ENCODE results near the gene IFT25.
A peak's percentile ranks its signal among the peaks of the same experiment; 100 is the strongest.

IFT25 gene

DNA sequence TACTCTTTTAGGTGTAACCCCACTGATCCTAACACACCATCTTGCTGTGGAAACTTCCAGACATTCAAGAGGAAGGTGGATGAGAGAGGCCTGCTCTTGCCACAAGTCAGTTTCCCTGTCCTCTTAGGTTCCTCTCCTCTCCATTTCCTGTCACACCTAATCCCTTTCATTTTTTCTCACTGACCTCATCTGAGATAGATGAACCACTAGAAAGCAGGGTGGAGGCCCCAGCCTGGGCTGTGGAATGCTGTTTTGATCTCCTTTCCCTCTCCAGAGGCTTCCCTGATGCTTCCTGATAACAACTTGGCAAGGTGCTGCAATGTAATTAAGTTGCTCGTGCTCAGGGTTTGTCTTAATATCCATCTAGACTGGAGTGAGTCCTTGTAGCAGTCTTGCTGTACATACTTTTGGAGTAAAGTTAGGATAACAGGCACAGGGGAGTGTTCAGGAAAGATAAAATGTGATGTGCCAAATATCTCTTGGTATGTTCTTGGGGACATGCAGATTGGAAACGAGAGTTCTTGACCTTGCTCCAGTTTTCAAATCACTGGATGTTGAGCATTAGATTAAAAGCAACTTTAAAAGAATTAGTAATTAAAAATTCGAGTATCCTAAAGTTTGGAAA, 11.8 kb upstream of the IFT25 start:
- peak; percentile 39 for DNase-seq (ENCODE audit: low read depth, low spot score)

DNA sequence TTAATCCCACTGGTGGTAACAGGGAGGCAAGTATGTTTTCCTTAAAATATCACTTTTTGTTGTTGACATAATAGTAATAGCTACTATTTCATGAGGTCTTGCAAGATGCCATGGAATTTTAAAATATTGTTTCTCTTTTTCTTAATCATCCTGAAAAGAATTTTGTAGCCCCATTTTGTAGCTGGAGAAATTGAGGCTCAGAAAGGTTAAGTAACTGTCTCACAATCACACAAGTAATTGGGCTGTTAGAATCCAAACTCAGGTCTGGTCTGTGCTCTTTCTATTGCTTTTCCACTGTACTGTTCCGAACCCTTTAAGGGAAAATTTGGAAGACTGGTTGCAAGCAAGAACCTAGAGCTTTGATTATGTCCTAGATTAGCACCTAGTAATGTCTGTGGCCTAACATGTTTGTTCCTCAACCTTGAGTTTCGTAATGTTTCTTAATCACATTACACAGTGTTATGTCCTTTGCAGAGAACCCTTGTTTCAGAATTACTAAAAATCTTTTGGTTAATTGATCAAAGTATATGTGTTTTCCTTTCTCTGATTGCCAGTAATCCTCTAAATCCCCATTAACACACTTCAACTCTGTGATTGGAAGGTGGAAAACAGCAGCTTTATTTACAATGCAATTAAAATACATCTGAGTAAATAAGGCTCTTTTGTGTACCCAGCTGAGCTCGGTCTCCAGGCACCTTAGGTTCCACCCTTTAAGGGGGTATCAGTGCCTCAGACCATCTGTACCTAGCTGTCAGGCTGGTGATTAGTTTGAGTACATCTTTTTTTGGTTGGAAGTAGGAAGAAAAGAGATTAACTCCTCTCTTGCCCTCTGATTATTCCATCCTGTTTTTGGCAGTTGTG, 11.0 kb upstream of the IFT25 start:
- no peak for DNase-seq (ENCODE audit: low read depth, low spot score)

DNA sequence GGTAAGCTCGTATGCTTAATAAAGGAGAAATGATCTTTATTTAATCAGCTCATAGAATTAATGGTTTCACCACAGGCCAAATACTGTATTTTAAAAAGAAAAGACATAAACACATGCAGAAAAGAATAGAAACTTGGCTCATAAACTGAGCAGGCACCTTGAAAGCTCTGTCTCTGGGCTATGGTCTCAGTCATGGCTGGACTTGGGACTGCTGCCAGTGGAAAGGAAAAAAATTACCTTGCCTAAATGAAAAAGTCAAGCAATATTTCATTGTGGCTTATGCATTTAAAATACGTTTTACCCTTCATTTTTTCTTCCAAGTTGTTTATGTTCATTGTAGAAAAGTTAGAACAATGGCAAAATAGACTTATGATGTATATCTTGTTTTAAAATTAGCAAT, 8.6 kb upstream of the IFT25 start:
- no peak for DNase-seq (ENCODE audit: low read depth, low spot score)

DNA sequence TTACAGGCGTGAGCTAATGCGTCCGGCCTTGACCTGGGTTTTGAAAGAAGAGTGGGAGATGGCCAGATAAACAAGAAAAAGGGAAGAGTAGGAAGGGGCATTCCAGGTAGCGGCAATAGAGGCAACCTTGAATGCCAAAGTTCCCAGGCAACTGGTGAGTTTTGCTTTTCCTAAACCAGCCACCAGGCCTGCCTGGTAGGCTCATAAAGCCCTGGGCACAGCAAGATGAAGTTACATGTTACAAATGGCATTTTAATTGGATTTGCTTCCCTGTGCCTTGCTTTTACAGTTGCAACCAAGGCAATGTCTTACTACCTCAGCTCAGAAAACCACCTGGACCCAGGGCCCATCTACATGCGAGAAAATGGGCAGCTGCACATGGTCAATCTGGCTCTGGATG, 6.2 kb upstream of the IFT25 start:
- no peak for DNase-seq (ENCODE audit: low read depth, low spot score)

DNA sequence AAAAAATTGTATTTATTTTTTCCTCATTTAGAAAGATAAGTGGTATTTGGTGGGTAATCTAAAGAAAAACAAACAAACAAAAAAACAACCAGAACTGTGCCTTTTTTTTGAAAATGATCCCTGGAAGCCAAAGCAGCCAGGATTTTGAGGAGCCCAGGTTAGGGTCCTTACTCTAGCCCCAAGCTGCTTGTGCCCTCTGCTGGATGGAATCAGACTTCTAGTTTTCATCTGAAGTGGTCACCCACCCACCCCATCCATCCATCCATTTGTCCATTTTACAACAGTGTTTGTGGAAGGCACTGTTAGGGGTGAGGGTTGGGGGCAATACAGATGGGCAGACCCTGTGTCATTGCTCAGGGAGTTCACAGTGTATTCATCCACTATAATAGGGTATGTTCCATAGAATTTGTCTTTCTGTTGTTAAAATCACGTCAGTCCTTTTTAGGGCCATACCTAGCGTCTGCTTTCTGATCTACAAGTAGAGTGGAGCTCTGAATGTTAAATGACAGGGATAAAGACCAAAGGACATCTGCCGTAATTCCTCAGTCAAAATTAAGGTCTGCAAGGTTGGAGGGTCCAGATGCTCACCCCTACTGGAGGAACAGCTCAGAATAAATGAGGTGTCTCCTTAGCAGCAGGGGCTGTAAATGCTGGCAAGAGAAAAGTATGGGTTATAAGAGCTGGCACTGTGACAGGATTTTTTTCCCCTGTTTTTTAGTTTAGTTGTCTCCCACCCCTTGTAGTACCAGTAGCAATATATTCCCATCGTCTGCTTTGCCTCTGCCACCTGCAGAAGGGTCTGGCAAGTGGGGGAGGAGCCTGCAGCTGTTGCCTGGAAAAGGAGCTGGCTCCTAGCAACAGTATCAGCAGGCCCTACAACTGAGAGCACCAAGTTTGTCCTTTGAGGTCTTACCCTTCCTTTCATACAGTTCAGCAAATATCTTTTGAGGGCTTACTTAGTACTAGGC, 3.8 kb upstream of the IFT25 start:
- peak; percentile 65 for DNase-seq (ENCODE audit: low read depth, low spot score)

DNA sequence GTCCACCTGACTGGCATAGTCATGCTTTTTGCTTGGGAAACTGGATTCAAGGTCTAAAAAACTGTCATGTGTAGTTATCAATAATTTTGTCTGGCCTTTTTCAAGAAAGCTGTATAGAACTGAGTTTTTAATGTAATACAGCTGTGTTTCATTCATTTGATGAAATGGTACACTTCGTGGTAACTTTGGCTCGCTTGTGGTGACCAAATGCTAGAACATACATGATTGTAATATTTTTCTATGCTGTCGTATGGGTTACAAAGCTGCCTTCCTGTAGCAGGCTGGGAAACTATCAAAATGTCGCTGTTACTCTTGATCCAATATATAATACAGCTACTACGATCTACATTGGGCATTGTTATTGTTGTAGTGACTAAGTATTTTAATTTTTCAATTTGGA, 2.8 kb upstream of the IFT25 start:
- no peak for DNase-seq (ENCODE audit: low read depth, low spot score)

DNA sequence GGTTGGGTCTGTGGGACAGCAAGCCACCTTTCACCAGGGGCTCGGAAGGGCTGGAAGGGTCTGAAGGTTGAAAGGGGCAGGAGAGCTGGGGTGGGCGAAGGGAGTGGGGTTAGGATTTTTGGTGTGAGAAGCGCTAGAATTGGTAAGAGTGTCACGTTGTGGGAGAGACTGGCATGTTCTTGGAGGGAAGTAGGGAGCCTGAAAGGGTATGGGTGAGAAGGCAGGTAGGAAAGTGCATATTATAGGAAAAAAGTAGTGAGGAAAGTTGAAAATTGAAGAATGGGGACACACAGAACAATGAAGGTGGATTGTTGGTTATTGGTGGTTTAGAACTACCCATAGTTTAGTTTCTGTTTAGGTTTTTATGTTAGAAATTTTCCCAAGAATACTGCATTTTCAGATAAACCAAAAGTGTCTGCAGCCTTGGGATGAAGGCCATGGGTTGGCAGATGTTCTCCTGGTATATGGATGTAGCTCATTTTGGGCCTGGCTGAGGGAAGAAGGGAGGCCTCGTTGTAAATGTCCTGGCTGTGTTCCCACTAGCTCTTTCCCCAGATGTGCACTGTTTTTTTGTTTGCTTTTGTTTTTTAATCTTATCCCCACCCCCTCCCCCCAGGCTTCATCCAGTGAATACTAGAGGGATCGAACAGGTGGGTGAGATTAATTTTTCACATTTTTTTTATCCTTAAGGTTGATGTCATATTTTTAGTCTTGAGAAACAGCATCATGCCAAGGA, 1.8 kb upstream of the IFT25 start:
- DNase-seq (ENCODE audit: low read depth, low spot score): no peak

DNA sequence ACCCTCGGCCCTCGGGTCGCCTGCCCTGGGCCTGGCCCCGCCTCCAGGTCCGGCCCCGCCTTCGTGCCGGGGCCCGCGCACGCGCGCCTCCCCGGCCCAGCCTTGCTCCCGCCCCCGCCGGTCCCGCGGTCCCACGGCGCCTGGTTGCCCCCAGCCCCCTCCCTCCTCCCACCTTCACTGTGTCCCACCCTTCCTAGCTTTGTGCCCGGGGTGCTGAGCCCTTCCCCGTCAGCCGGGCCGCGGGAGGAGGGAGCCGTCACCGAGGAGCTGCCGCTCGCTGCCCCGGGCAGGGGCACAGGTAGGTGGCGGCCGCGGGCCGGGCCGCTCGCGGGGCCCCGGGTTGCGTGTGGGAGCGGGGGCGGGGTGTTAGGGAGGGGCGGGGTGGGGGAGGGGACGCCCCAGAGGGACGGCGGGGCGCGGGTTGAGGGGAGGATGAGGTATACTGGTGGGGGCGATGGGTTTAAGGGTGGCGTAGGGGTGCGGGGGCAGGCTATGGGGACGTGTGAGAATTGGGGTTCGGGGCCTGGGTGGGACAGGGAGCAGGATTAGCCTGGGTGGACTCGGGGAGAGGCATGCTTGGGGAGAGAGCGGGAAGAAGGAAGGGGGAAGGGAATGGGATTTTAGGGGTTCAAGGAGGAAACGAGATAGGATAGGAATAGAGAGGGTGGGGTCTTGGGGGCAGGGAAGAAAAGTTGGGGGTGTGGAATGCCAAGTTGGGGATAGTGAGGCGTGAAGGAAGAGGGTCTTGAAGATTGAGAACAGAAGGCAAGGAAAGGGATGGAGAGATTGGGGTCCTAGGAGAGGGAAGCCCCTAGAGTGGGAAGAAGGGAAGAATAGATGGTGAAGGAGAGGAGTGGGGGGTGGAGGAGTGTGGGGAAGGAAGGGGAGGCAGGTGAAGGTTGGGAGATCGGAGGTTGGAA, 1.0 kb upstream of the IFT25 start, which contains the start of gene LRRC42:
Gene LRRC42, plus strand, starts transcription at position 99 of the 920 bp plus-strand sequence. CDS start 5,650 bp downstream, outside the sequence.
- no peak for DNase-seq (ENCODE audit: low read depth, low spot score)

DNA sequence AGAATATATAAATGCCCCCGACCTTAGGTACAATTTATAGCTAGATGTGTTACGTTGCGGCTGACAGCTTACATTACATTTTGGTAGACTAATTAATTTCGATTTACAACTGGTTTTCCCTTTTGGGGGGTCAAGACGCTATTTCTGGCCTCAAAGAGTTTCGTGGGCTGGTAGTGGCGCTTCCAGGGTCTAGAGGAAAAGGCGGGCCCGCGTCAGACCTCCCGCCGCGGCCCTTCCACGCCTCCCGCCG, 391 bp downstream of the IFT25 start:
- DNase-seq (ENCODE audit: low read depth, low spot score): no peak

DNA sequence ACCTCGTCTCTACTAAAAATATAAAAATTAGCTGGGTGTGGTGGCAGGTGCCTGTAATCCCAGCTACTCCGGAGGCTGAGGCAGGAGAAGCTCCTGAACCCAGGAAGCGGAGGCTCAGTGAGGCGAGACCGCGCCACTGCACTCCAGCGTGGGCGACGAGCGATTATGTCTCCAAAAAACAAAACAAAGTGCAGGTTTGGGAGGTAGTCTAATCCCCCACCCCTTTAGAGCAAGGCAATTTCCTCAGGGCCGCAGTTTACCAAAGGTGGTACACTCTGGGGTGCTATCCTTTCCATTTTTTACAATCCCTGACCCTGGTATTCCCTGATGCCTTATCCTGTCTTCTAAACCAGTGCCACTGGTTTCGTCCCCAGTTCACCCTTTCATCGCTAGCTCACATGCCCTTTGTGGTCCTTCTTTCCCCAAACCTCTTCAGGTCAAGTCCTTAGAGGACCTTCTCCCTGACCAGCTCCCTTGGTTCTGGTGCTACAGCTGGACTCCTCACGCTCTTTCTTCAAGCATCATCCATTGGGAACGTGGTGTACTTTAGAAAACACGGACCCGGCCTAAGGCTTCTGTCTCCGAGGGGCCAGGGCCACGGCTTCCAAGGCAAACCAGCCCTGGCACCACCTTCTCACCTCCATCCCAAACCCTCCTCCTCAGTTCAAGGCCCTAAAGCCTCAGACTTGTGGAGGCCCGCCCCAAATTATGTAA, 873 bp downstream of the IFT25 start:
- peak; percentile 31 for DNase-seq (ENCODE audit: low read depth, low spot score)

DNA sequence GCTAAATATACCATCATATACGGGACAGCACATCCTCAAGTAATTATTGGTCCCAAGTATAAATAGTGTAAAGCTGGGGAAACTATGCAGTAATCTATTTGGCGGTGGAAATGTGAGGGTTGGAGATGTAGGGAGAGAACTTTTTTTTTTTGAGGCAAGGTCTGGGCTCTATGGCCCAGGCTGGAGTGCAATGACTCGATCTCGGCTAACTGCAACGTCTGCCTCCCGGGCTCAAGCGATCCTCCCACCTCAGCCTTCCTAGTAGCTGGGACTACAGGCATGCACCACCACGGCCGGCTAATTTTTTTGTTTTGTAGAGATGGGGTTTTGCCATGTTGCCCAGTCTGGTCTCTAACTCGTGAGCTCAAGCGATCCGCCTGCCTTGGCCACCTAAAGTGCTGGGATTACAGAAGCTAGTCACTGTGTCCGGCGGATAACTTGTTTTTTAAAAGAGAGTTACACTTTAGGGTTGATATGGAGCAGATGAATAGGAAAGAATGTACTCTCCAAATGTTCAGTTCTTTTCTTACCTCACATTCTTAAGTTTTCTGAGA, 1.9 kb downstream of the IFT25 start:
- no peak for DNase-seq (ENCODE audit: low read depth, low spot score)

DNA sequence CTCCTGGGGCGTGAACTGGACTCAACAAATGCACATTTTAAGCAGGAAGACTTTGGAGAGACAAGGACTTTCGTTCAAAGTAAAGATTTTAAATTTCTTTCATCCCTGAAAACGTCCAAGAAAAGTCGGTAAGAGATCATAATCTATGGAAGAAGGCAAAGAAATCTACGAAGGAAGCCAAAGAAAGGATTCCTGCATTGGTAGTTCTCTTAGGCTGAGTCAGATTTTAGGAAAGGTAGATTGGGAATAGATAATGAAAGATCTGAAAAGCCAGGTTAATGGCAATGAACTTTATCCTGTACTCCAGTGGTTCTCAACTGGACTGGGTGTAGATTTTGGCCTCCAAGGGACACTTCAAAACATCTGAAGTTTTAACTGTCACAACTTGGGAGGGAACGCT, 2.4 kb downstream of the IFT25 start:
- no peak for DNase-seq (ENCODE audit: low read depth, low spot score)

DNA sequence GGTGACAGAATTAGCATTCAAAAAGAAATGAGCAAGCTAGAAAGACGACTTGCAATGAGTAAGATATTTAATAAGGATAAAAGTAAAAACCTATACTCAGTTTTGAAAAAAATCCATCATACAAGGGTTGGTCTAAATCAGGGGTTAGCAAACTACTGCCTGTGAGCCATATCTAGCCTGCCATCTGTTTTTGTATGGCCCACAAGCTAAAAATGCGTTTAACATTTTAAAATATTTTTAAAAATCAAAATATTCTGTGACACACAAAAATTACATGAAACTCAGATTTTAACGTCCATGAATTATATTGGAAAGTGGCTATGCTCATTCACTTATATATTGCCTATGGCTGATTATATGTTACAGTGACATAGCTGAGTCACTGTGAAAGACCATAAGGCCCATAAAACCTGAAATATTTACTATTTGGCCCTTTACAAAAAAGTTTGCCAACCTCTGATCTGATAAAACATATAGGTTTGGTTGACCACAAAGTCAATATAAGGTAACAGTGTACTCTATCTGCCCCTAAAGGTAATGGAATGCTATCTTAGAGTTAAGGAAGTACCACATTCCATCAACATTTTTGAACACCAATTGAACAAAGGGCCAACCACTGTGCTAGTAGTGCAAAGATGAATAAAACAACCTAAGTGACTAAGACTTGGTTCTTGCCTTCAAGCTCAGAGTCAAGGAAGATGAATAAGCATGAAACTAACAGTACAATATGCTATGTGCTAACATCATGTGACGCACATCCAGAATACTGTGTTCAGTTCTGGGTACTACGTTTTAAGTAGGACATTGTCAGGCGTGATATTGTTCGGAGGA, 3.2 kb downstream of the IFT25 start:
- no peak for DNase-seq (ENCODE audit: low read depth, low spot score)

DNA sequence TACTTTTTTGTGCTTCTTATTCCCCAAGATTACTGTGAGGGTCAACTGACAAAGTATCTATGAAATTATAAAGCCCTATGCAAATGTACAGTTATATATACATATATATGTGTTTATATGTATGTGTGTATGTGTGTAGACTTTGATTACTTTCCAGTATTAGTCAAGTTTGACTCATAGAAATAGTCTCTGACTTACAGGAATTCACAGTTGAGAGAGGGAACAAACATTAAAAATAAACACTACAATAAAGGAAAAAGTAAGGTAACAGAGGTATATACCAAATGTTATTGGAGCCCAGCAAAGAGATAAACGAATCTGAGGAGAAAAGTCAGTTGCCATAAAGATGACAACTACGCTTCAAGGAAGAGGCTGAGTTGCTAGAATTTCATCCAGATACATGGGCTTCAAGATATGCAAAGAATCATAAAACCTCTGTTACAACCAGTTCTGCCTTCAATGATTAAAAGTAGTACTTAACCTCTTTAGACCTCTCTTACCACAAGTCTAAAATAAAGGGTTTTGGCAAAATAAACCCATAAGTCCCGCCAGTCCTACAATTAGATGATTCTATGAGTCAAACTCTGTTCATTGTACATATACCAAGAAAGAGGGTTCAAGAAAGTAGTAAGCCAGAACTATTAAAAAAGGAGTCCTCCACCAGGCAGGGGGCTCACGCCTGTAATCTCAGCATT, 7.2 kb downstream of the IFT25 start:
- no peak for DNase-seq (ENCODE audit: low read depth, low spot score)

DNA sequence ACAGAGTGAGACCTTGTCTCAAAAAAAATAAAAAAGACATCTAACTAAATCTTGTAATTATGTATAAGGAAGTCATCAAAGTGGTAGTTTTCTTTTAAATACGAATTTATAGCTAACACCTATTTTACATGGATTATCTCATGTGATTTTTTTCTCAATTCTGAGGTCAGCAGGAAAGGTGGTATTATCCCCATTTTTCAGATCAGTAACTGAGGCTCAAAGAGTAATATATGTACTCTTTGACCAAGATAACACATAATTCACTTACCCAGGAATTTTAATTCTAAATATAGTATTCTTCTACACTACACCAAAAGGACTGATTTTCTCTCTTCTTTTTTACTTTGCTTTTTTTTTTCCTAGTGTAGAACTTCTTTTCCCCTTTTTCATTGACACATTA, 9.1 kb downstream of the IFT25 start:
- DNase-seq (ENCODE audit: low read depth, low spot score): no peak

DNA sequence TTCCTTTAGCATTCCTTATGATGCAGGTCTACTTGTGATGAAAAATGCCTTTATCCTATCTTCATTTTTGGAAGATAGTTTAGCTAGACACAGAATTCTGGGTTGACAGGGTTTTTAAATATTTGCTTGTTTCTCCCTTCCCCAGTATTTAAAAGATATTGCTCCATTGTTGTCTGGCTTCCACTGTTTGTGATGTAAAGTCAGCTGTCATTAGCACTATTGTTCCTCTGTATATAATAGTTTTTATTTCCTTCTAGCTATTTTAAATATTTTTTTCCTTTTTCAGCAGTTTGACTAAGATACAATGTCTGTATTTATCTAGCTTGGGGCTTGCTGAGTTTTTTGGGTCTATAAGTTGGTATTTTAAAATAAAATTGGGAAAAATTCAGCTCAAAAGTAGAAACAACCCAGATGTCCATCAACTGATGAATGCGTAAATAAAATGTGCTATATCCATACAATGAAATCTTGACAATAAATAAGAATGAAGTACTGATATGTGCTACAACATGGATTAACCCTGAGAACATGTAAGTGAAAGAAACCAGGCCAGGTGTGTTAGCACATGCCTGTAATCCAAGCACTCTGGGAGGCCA, 11.2 kb downstream of the IFT25 start:
- no peak for DNase-seq (ENCODE audit: low read depth, low spot score)

DNA sequence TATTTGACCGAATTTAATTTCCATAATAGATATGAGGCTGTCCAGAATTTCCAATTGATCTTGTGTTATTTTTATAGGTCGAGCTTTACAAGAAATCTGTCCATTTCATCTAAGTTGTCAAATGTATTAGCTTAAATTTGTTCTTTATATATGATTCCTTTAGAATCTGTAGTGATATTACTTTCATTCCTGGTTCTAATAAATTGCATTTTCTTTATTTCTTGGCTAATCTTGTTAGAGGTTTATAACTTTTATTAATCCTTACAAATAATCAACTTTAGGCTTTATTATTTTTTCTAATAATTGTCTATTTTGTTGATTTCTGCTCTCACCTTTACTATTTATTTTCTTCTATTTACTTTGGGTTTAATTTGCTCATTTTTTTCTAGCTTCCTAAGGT, 14.0 kb downstream of the IFT25 start:
- no peak for DNase-seq (ENCODE audit: low read depth, low spot score)

DNA sequence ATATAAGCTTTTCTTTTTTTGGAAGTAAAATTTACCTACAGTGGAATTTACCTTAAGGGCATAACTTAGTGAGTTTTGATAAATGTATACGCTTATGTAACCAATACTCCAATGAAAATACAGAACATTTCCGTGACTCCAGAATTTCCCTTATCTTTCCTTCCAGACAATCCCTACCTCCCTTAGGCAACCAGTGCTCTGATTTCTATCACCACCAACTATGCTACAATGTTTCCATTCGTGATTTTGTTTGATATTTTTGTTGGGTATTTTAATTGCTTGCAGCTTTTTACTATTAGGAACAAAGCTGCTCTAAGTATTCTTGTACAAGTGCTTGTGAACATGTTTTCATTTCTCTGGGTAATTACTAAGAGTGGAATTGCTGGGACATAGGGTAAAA, 14.6 kb downstream of the IFT25 start:
- DNase-seq (ENCODE audit: low read depth, low spot score): no peak

Measured in astrocyte of the hippocampus (primary cell).